Measurements from ENCODE around the gene C16orf54.
A peak's percentile ranks its signal among the peaks of the same experiment; 100 is the strongest.

GRCh38 chr16:29736112-29736511, 9.7 kb downstream of the C16orf54 start:
- TF ChIP-seq RAD21 (IDR thresholded peaks at IDR 0.05; ENCODE audit: low read length), result no peak
- TF ChIP-seq POLR2A (IDR thresholded peaks at IDR 0.05; ENCODE audit: low read depth, low read length), result no peak
- TF ChIP-seq CTCF (conservative IDR thresholded peaks at IDR 0.05; ENCODE audit: low read depth, low read length), result 0 out of 2 replicates have a peak, but pooled peaks have one; percentile 6
- TF ChIP-seq FOS (IDR thresholded peaks at IDR 0.05; ENCODE audit: low read depth, low read length), result no peak
- no peak for TF ChIP-seq RCOR1 (IDR thresholded peaks at IDR 0.05; ENCODE audit: insufficient replicate concordance, low read length)
- no peak for TF ChIP-seq MAFK (IDR thresholded peaks at IDR 0.05; ENCODE audit: low read depth, low read length)
- no peak for TF ChIP-seq MXI1 (IDR thresholded peaks at IDR 0.05; ENCODE audit: borderline replicate concordance, low read depth, low read length)
- no peak for TF ChIP-seq SMC3 (IDR thresholded peaks at IDR 0.05; ENCODE audit: low read depth, low read length)

All from IMR-90 (cell line).